Keratinocyte (primary cell): ENCODE data around the gene MAP4K2.

Experiments
- CTCF ChIP-seq, 3 experiments: IDR thresholded peaks in 1 of 3; conservative IDR thresholded peaks in 1 of 3; optimal IDR thresholded peaks in 1 of 3; 2 replicates in 2 of 3; 3 replicates in 1 of 3; pipeline versions ENCODE3 to v1.5.1; 2011; ENCODE audit warnings: low read length in 3 of 3, mild to moderate bottlenecking in 3 of 3, moderate library complexity in 2 of 3, control low read depth in 1 of 3, inconsistent platforms in 1 of 3; ENCODE audit not compliant: insufficient read depth in 2 of 3; ENCODE audit errors: extremely low read depth in 1 of 3
- EZH2 ChIP-seq: IDR thresholded peaks from one replicate; pipeline ENCODE4 v1.6.1; 2012; ENCODE audit warnings: inconsistent platforms, mild to moderate bottlenecking, low read length, moderate library complexity

GRCh38 chr11:64745521-64746328 is 57.3 kb downstream of the MAP4K2 start:
- TF ChIP-seq EZH2, result peak; percentile 93
- no peak for TF ChIP-seq CTCF (optimal IDR thresholded peaks at IDR 0.05 in 1 of 3, IDR thresholded peaks at IDR 0.05 in 1 of 3, conservative IDR thresholded peaks at IDR 0.05 in 1 of 3; ENCODE audit: extremely low read depth in 1 of 3, insufficient read depth in 2 of 3, low read length in 3 of 3)
